ENCODE data around the gene PRRC2C. TPM values are rescaled to one million over a fixed set of nuclear protein-coding genes. Genes with fewer than 3 reads are reported as not detected.

PRRC2C gene
- total RNA-seq, 2 experiments from 2014 or later, result 73.5 to 191 TPM

- Histone ChIP-seq H3K9me3 (ENCODE audit: low read length) (no peaks in the 10 kb centered on the region), H3K9me2 (ENCODE audit: insufficient read depth, low read length) (no peaks in the 10 kb centered on the region), H3K36me3 (ENCODE audit: insufficient read depth, low read length) (peaks cover 58% of the 10 kb centered on the region), H3K4me3 (ENCODE audit: low read depth, low read length, poor library complexity, severe bottlenecking) (peak overlapping the region; percentile 4), H3K4me1 (ENCODE audit: insufficient read depth, low read length, poor library complexity, severe bottlenecking) (peaks cover 38% of the 10 kb centered on the region), H3K79me2 (ENCODE audit: insufficient read depth, low read depth, low read length) (peaks cover 80% of the 10 kb centered on the region), H4K20me1 (ENCODE audit: insufficient read depth, low read length) (peaks cover 59% of the 10 kb centered on the region), H3K4me2 (ENCODE audit: low read length) (peak overlapping the region; percentile 95), H3K27ac (ENCODE audit: low read depth, low read length, poor library complexity, severe bottlenecking) (no peak overlapping the region), H2AFZ (ENCODE audit: low read length) (no peak overlapping the region)
- TF ChIP-seq CTCF (conservative IDR thresholded peaks at IDR 0.05; ENCODE audit: low read length) (no peak), EZH2phosphoT487 (IDR thresholded peaks at IDR 0.05; ENCODE audit: borderline replicate concordance, low read depth, low read length) (no peak)
- intact Hi-C loops (cut with micrococcal nuclease; ENCODE audit: unreplicated experiment), result loop anchor here (5.0 kb wide), 3 partner anchors 236 to 1044 kb away; partner anchors contain the start of genes METTL13 and SUCO
- DNase-seq (ENCODE audit: low spot score), result no peak
- ChIA-PET CTCF (ENCODE audit: unreplicated experiment) (no interaction called here), POLR2A (interaction anchor here (1.2 kb wide), 1 partner anchor 9 kb away, joined by 3 read pairs; no protein-coding TSS in a partner anchor)
- no TSS peak for BruUV-seq (replicated peaks)
Observed at GRCh38 chr1:171488190-171488929, 3.0 kb downstream of the PRRC2C start.

GRCh38 chr1:171494076-171494475, 8.7 kb downstream of the PRRC2C start:
- Histone ChIP-seq H3K79me2 (ENCODE audit: insufficient read depth, low read depth, low read length) (peaks cover 100% of the 10 kb centered on the region), H2AFZ (ENCODE audit: low read length) (no peak overlapping the region), H3K4me1 (ENCODE audit: insufficient read depth, low read length, poor library complexity, severe bottlenecking) (peaks cover 28% of the 10 kb centered on the region), H3K36me3 (ENCODE audit: insufficient read depth, low read length) (peaks cover 89% of the 10 kb centered on the region), H3K9me2 (ENCODE audit: insufficient read depth, low read length) (no peaks in the 10 kb centered on the region), H4K20me1 (ENCODE audit: insufficient read depth, low read length) (peaks cover 64% of the 10 kb centered on the region), H3K4me2 (ENCODE audit: low read length) (peak overlapping the region; percentile 4; the same call in 1 of the 2 replicates), H3K27ac (ENCODE audit: low read depth, low read length, poor library complexity, severe bottlenecking) (no peak overlapping the region), H3K9me3 (ENCODE audit: low read length) (no peaks in the 10 kb centered on the region), H3K4me3 (ENCODE audit: low read depth, low read length, poor library complexity, severe bottlenecking) (no peak overlapping the region)
- BruUV-seq (replicated peaks), result no TSS peak
- intact Hi-C loops (cut with micrococcal nuclease; ENCODE audit: unreplicated experiment), result no loop called here
- ChIA-PET POLR2A (interaction anchor here (0.8 to 1.7 kb wide), 4 partner anchors 9 to 101 kb away, joined by 3 to 10 read pairs (median 5); partner anchors contain the start of gene PRRC2C), CTCF (ENCODE audit: unreplicated experiment) (interaction anchor here (0.7 kb wide), 1 partner anchor 9 kb away, joined by 3 read pairs; the partner anchor contains the start of gene PRRC2C)
- no peak for DNase-seq (ENCODE audit: low spot score)
- TF ChIP-seq CTCF (conservative IDR thresholded peaks at IDR 0.05; ENCODE audit: low read length), result no peak
- TF ChIP-seq EZH2phosphoT487 (IDR thresholded peaks at IDR 0.05; ENCODE audit: borderline replicate concordance, low read depth, low read length), result no peak

- peaks cover 100% of the 10 kb centered on the region for H3K79me2 ChIP-seq (ENCODE audit: insufficient read depth, low read depth, low read length)
- peaks cover 59% of the 10 kb centered on the region for H4K20me1 ChIP-seq (ENCODE audit: insufficient read depth, low read length)
- H2AFZ ChIP-seq (ENCODE audit: low read length), result no peak overlapping the region
- TF ChIP-seq CTCF (conservative IDR thresholded peaks at IDR 0.05; ENCODE audit: low read length) (no peak), EZH2phosphoT487 (IDR thresholded peaks at IDR 0.05; ENCODE audit: borderline replicate concordance, low read depth, low read length) (no peak)
- peaks cover 18% of the 10 kb centered on the region for H3K4me1 ChIP-seq (ENCODE audit: insufficient read depth, low read length, poor library complexity, severe bottlenecking)
- H3K4me3 ChIP-seq (ENCODE audit: low read depth, low read length, poor library complexity, severe bottlenecking), result no peak overlapping the region
- H3K36me3 ChIP-seq (ENCODE audit: insufficient read depth, low read length), result peaks cover 87% of the 10 kb centered on the region
- ChIA-PET POLR2A (interaction anchor here (0.5 to 1.2 kb wide), 2 partner anchors 9 to 34 kb away, joined by 3 to 6 read pairs; no protein-coding TSS in a partner anchor), CTCF (ENCODE audit: unreplicated experiment) (no interaction called here)
- intact Hi-C loops (cut with micrococcal nuclease; ENCODE audit: unreplicated experiment), result no loop called here
- no peaks in the 10 kb centered on the region for H3K9me2 ChIP-seq (ENCODE audit: insufficient read depth, low read length)
- H3K4me2 ChIP-seq (ENCODE audit: low read length), result no peak overlapping the region
- no peak for DNase-seq (ENCODE audit: low spot score)
- H3K27ac ChIP-seq (ENCODE audit: low read depth, low read length, poor library complexity, severe bottlenecking), result no peak overlapping the region
- BruUV-seq (replicated peaks), result no TSS peak
- H3K9me3 ChIP-seq (ENCODE audit: low read length), result no peaks in the 10 kb centered on the region
Observed at GRCh38 chr1:171495444-171495843, 10.1 kb downstream of the PRRC2C start.

Measured in OCI-LY7 (cell line).